SKM-1 (cell line): ENCODE data around the gene C20orf144.

Experiments used
- DNase-seq: peaks from one replicate; lab custom pipeline; 2025; ENCODE audit not compliant: unreplicated experiment; lab: John Stamatoyannopoulos, UW

The C20orf144 gene

DNA sequence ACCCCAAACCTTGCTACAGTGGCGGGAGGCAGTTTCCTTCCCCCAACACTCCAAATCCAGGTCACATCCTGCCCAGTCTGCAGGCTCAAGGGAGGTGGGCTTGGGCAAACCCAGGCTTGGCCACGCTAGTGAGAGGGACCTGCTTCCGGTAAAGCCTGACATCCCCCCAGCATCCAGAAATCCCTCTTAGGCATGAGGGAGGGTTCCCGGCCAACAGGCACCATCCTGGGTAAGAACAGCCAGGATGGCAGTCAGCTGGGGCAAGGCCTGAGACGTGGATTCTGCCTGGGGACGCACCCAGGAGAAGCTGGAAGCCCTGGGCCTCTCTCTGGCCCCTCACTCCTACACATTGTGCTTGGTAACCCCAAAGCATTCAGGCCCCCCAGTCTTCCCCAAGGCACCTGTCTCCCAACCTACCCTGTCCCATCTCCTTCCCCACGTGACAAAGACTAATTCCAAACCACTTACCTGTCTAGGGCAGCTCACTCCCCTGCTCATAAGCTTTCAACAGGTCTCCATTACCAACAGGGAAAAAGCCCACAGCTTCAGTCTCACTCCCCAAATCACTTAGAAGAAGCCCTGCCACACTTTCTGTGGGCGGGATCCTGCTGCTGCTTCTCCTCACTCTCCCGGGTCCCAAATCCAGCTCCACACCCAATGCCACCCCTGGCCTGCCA lies 2.1 kb downstream of the C20orf144 start:
- DNase-seq: no peak

DNA sequence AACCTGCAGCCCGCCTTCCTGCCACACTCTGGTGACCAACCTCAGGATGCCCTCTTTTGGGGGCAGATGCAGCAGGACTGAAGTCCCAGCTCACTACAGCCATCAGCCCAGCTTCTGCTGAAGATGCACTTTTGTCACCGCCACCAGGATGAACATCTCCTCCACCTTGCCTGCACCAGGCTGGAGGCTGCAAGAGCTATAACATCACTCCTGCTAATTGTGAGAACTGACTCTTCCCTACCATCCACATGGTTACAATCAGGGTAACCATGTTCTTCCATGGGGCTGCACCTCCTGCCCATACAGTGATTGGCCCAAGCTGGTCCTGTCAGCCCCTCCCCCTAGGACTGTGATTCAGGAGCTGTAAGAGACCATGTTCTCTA lies 2.6 kb downstream of the C20orf144 start:
- no peak for DNase-seq

- DNase-seq: peak; percentile 93
Measured at GRCh38 chr20:33666293-33667244, 4.4 kb downstream of the C20orf144 start, which contains the start of gene ACTL10. TSS of gene ACTL10 (plus strand) at chr20:33666943. CDS start at chr20:33667498, 555 bp downstream.

DNA sequence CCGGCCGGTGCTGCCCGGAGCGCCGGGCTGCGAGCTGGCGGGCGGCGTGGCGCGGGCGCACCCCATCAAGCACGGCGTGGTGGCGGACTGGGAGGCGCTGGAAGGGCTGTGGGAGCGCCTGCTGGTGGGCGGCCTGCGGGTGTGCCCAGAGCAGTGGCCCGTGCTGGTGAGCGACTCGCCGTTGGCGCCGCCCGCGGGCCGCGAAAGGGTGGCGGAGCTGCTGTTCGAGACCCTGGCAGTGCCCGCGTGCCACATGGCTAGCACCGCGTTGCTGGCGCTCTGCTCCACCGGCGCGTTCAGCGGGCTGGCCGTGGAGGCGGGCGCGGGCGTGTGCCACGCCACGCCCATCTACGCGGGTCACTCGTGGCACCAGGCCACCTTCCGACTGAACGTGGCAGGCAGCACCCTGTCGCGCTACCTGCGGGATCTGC lies 5.1 kb downstream of the C20orf144 start:
- DNase-seq: no peak

DNA sequence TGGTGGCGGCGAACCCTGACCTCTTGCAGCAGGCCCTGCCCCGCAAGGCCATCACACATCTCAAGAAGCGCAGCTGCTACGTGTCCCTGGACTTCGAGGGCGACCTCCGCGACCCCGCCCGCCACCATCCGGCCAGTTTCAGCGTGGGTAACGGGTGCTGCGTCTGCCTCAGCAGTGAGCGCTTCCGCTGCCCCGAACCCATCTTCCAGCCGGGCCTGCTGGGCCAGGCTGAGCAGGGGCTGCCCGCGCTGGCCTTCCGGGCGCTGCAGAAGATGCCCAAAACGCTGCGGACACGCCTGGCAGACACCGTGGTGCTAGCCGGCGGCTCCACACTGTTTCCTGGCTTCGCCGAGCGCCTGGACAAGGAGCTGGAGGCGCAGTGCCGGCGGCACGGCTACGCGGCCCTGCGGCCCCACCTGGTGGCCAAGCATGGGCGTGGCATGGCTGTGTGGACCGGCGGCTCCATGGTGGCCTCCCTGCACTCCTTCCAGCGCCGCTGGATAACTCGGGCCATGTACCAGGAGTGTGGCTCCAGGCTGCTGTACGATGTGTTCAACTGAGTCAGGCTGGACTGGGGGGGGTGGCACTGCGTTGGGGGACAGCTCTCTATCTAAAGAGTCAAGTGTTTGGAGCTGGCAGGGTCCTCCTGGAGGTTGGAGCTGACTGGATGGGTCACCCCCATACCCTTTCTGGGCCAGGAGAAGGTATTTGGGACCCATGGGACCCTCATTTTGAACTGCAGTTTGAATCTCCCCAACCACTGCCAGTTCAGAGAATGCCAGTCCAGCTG lies 5.7 kb downstream of the C20orf144 start:
- peak; percentile 64 for DNase-seq

- DNase-seq: no peak
Measured at GRCh38 chr20:33668466-33669155, 6.5 kb downstream of the C20orf144 start.

- DNase-seq: no peak
Measured at GRCh38 chr20:33669224-33669623, 7.1 kb downstream of the C20orf144 start.

- DNase-seq: no peak
Measured at GRCh38 chr20:33669873-33670640, 7.9 kb downstream of the C20orf144 start.

DNA sequence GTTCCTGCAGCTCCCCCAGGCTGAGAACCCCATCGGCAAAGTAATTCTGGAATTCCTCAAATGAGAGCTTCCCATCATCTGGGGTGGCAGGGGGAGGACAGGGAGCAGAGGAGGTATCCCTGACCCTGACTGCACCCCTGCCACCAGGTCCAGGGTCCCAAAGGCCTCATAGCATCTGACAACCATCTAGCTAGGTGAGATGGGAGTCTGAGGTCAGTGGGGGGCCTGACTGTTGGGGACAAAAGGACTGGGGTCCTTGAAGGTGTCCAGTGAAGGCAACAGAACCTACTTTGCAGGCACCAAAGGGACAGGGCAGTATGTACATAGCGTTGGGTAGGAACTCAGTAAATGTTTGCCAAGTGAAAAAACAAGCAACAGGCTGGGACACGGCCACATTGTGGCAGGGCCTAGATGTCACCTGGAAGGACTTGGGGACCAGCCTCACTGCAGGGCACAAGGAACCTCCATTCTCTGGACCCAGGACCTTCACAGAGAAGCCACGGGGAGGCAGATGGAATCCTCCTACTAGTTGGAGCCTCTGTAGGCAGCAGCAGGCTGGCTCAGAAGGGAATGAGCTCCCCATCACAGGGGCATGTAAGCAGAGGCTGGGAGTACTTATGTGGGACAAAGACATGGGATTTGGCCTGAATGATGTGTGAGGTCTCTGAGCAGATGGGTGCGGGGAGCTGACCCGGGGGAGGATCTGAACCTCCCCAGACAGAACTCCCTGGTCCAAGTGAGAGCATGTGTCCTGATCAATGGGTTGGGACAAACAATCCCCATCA lies 8.8 kb downstream of the C20orf144 start:
- no peak for DNase-seq

- no peak for DNase-seq
Measured at GRCh38 chr20:33671573-33672288, 9.6 kb downstream of the C20orf144 start.

DNA sequence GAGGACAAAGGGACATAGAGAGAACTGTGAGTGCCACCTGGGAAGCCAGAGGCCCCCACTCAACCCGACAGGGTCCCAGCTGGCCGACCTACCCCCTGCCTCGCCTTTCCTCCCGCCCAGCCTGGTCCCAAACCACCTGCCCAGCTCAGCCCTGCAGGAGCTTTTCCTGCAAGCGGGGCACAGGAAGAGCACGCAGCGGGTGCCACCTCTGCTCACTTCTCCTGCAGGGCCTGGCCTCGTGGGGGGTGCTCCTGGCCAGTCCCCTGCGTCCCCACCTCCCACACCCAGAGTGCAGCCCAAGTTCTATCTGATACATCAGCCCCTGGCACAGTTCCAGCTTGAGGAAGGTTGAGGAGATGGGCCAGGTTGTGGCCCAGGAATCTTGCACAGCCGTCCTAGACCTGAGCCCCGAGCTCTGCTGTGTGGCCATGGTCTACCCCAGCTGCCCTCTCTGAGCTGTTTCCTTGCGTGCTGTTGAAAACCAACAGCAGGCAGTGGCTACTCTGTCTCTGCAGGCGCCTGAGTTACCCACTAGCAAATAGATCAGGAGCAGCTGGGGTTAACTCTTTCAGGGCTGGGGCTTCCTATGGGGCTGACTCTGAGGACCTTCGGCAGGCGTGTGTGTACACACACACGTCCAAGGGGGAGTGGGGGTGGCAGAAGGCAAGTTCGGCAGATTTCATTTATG lies 10.4 kb downstream of the C20orf144 start:
- DNase-seq: no peak

DNA sequence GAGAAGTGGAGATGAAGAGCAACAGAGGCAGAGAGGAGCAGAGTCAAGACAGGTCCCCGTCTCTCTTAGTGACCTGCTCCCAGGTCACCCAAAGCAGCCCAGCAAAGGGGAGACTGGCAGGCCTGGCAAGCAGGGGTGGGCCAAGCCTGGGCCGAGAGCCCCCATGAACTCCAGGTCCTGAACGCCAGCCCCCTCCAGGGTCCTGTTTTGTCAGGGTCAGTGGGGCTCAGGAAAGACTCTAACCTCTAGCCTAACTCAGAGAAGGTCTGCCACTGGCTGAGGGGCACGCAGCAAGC lies 10.9 kb downstream of the C20orf144 start:
- no peak for DNase-seq

DNA sequence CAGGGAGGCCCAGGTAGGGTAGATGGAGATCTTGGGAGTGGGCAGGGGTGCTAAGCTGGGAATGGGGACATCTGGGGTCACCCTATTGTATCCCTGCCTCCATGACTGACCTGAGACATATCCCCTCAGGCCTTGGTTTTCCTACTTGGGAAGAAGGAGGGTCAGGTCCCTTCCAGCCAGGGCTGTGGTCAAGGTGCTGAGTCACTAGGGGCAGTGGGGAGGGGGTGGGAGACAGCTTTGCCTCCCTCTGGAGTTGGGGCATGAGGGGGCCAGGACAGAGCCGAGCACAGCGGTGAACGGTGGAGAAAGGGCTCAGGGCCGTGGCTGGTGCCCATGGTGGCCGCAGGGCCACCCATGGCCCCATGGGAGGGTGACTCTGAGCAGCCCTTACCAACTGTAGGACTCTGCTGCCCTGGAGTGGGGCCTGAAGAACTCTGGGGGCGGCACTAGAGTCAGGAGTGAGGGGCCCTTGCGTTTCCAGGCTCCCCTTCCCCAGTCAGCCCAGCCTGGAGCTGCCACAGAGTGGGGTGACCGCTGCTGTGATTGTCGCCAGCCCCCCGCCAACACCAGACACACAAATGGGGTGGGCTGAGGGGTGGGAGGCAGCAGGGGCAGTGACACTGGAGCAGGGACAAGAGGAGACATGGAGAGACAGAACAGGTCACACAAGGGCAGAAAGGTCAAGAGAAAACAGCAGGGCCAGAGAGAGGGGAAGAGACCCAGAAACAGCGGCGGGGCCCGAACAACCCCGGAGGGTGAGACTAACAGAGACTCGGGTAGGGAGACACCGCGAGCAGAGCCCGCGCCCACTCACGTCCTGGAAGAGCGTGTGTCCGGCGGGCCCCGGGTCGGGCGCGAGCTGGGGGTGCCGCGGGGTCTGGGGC lies 11.5 kb downstream of the C20orf144 start:
- DNase-seq: no peak

DNA sequence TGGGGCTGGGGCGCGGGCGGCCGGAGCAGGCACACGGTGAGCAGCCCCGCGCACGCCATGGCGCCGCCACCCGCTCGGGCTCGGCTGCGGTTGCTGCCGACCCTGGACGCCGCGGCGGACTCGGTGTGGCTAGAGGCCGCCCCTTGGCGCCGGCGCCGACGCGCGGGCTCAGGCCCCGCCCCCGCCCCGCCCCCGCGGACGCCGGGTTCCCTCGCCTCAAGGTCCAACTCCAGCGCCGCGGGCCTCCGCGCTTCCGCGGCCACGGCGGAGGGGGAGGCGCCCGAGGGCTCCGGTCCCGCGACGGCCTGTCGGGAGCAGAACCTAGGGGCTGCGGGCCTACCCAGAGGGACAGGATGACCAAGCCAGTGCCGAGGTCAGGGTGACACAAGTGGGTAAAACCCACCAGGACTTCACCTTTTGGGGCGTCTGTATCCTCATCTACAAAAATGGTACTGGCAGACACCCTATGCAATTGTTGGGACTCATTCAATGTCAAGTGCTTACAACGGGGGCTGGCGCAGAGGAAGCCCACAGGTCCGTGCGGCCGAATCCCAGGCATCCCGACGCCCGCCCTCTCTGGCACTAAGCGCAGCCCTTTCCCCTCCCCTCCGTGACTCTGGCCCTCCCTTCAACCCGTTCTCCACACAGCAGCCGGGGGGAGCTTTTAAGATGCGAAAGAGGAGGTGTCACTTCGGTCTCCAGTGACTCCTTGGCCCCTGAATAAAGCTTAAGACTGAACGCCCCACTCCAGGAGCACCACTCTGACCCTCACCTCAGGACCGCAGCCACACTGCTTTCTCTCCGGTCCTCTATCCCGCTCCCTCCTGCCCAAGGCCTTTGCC lies 12.4 kb downstream of the C20orf144 start, which contains the start of gene NECAB3:
NECAB3 (minus strand) TSS at position 135 of the 842 bp plus-strand sequence; CDS start at position 59, 76 bp downstream.
- DNase-seq: peak; percentile 43

DNA sequence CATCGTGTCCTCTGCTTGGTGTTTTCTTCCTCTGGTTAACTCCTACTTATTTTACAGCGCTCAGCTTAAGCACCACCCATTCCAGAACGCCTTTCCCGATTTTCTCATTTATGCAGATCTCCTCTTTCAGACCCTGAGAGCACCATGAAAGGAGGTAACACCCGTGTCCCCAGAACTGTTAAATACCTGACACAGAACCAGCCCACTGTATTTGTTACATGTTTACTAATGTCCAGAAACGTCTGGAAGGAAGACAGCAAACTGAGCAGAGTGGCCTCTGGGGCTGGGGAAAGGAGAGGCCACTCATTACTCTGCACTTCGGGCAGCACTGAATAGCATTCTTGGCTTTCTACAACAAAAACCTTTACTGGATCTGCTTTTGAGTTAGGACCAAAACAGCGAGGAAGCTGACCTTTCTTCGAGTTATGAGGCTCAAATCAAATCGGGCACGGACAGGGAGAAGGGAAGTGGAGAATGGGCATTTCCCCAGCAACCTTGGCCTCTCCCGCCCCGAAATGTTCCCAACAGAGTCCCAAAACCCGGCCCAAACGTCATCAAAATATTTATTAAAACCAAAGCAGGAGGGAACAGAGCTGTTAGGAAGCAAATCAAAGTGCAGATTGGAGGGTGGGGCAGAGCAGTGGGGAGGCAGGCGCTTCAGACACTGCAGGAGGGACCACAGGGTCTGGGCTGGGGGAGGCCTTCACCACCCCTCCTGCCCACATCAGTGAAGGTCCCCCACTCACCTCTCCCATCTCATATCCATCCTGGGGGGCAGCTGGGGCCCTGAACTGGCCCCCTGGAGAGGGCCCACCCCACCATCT lies 13.2 kb downstream of the C20orf144 start:
- DNase-seq: no peak
